Neural cell (in vitro differentiated cells): ENCODE data around the gene CTSZ.

Experiments
- EP300 ChIP-seq: fragments of 450-650 bp; conservative IDR thresholded peaks from 2 replicates; pipeline ENCODE4 v1.6.1; 2014; ENCODE audit warnings: antibody characterized with exemption, mild to moderate bottlenecking, moderate library complexity; ENCODE audit not compliant: poor library complexity, severe bottlenecking
- EZH2 ChIP-seq: fragments of 200-600, 300-800 bp; shearing (Covaris generic), sonication (generic); IDR thresholded peaks from 2 replicates; pipeline ENCODE4 v1.6.1; 2014; ENCODE audit warnings: antibody characterized with exemption, low read length, borderline replicate concordance, mild to moderate bottlenecking; ENCODE audit not compliant: insufficient read depth, poor library complexity, severe bottlenecking
- MXI1 ChIP-seq: fragments of 450-650 bp; conservative IDR thresholded peaks from 2 replicates; pipeline ENCODE4 v1.6.1; 2014; ENCODE audit warnings: antibody characterized with exemption, mild to moderate bottlenecking; ENCODE audit not compliant: poor library complexity, severe bottlenecking
- TAF1 ChIP-seq: IDR thresholded peaks from 2 replicates; pipeline ENCODE4 v1.6.1; 2012; ENCODE audit warnings: low read depth
- TF ChIP-seq, protein P1 (sequence below): fragments of 450-650 bp; IDR thresholded peaks from 2 replicates; pipeline ENCODE4 v1.5.1; 2014; ENCODE audit warnings: antibody characterized with exemption, mild to moderate bottlenecking, moderate library complexity; ENCODE audit not compliant: poor library complexity, severe bottlenecking
- TF ChIP-seq, protein P2 (sequence below): IDR thresholded peaks from 2 replicates; pipeline ENCODE4 v1.6.1; 2012; ENCODE audit warnings: borderline replicate concordance

DNA sequence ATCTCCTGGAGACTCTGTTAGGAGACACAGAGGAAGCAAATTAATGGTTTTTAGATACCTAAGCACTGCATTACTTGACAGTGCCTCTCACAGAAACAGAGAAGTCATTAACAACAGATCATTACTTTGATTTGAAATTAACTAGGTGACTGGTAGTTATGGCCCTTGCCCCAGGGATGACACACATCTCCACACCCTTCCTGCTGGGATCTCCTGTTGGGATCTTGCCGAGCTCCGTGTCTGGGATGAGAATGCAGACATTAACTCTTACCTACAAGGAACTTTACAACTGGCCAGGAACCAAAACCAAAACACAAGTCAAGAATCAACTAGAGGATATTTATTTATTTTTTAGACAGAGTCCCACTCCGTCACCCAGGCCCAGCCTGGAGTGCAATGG lies 37.7 kb upstream of the CTSZ start:
- no peak for TF ChIP-seq EZH2
- no peak for TF ChIP-seq TAF1
- TF ChIP-seq, protein P1, sequence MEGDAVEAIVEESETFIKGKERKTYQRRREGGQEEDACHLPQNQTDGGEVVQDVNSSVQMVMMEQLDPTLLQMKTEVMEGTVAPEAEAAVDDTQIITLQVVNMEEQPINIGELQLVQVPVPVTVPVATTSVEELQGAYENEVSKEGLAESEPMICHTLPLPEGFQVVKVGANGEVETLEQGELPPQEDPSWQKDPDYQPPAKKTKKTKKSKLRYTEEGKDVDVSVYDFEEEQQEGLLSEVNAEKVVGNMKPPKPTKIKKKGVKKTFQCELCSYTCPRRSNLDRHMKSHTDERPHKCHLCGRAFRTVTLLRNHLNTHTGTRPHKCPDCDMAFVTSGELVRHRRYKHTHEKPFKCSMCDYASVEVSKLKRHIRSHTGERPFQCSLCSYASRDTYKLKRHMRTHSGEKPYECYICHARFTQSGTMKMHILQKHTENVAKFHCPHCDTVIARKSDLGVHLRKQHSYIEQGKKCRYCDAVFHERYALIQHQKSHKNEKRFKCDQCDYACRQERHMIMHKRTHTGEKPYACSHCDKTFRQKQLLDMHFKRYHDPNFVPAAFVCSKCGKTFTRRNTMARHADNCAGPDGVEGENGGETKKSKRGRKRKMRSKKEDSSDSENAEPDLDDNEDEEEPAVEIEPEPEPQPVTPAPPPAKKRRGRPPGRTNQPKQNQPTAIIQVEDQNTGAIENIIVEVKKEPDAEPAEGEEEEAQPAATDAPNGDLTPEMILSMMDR: no peak
- TF ChIP-seq, protein P2, sequence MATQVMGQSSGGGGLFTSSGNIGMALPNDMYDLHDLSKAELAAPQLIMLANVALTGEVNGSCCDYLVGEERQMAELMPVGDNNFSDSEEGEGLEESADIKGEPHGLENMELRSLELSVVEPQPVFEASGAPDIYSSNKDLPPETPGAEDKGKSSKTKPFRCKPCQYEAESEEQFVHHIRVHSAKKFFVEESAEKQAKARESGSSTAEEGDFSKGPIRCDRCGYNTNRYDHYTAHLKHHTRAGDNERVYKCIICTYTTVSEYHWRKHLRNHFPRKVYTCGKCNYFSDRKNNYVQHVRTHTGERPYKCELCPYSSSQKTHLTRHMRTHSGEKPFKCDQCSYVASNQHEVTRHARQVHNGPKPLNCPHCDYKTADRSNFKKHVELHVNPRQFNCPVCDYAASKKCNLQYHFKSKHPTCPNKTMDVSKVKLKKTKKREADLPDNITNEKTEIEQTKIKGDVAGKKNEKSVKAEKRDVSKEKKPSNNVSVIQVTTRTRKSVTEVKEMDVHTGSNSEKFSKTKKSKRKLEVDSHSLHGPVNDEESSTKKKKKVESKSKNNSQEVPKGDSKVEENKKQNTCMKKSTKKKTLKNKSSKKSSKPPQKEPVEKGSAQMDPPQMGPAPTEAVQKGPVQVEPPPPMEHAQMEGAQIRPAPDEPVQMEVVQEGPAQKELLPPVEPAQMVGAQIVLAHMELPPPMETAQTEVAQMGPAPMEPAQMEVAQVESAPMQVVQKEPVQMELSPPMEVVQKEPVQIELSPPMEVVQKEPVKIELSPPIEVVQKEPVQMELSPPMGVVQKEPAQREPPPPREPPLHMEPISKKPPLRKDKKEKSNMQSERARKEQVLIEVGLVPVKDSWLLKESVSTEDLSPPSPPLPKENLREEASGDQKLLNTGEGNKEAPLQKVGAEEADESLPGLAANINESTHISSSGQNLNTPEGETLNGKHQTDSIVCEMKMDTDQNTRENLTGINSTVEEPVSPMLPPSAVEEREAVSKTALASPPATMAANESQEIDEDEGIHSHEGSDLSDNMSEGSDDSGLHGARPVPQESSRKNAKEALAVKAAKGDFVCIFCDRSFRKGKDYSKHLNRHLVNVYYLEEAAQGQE: no peak
- no peak for TF ChIP-seq EP300
- TF ChIP-seq MXI1: no peak
